Heart left ventricle (tissue), 16 donors: Measurements from ENCODE around the gene NFAT5. TPM values are rescaled to one million over a fixed set of nuclear protein-coding genes. Genes with fewer than 3 reads are reported as not detected.
"Not testable (repeated sequence)": the region's sequence is repeated elsewhere in the genome, so short reads cannot be mapped to it uniquely, and the experiment has no call there.

Source experiments
- ATAC-seq, 4 donors: fragments of 200-7000 bp; cut with Tn5 transposase; one replicate each; pipeline ENCODE4 v1.9.1; 2020 to 2022; ENCODE audit warnings: moderate library complexity in 4 of 4, mild to moderate bottlenecking in 3 of 4, moderate number of reproducible peaks in 1 of 4
- DNase-seq, 5 donors: peaks; one replicate each; pipeline ENCODE4 v3.0.0-alpha.2; 2020
- H3K27ac ChIP-seq, 12 donors: fragments of 200-600 bp; sonication (generic) in 4 of 12; one replicate each; pipeline versions ENCODE4 v1.5.0 to v1.8.0; 2016 to 2022; ENCODE audit warnings: mild to moderate bottlenecking in 2 of 12
- H3K27me3 ChIP-seq, 9 donors: fragments of 200-600 bp; sonication (generic) in 2 of 9; one replicate each; pipeline versions ENCODE4 v1.5.1 to v1.8.0; 2016 to 2022; ENCODE audit warnings: mild to moderate bottlenecking in 3 of 9
- H3K36me3 ChIP-seq, 9 donors: fragments of 200-600 bp; sonication (generic) in 2 of 9; one replicate each; pipeline versions ENCODE4 v1.5.0 to v1.8.0; 2018 to 2022; ENCODE audit warnings: mild to moderate bottlenecking in 2 of 9
- H3K4me1 ChIP-seq, 12 donors: fragments of 200-600 bp; sonication (generic) in 4 of 12; one replicate each; pipeline versions ENCODE4 v1.5.0 to v1.8.0; 2016 to 2022; ENCODE audit warnings: mild to moderate bottlenecking in 3 of 12
- H3K4me3 ChIP-seq, 12 donors: fragments of 200-600 bp; sonication (generic) in 4 of 12; one replicate each; pipeline versions ENCODE4 v1.5.0 to v1.8.0; 2017 to 2022; ENCODE audit warnings: mild to moderate bottlenecking in 9 of 12, moderate library complexity in 4 of 12
- H3K9me3 ChIP-seq, 12 donors: fragments of 200-600 bp; sonication (generic) in 4 of 12; one replicate each; pipeline versions ENCODE4 v1.5.0 to v1.8.0; 2016 to 2022; ENCODE audit warnings: mild to moderate bottlenecking in 1 of 12
- POLR2A ChIP-seq, 2 donors: fragments of 450-650 bp; IDR thresholded peaks; one replicate each; pipeline ENCODE4 v1.6.1; 2017; ENCODE audit warnings: antibody characterized with exemption in 2 of 2, mild to moderate bottlenecking in 2 of 2, moderate library complexity in 2 of 2
- WGBS, 4 donors: extraction: QIAGEN DNeasy Blood & Tissue Kit in 2 of 4; methylation state at CpG; one replicate each; pipeline versions ENCODE4 v1.1.5 to v1.1.7; 2013 to 2018; 5-methylcytosine and 5-hydroxymethylcytosine counted together
- intact Hi-C, 10 donors: fragments of 100-400 bp; cut with DNase I; formaldehyde crosslinking; loops; one replicate each; pipeline versions ENCODE4 v1.11.1 to v1.14.2; 2022
- polyA plus RNA-seq, 2 donors: library from polyadenylated mRNA; stranded (reverse); fragments of 200-250 nt; gene quantifications; one replicate each; pipeline ENCODE4 v1.2.3, GENCODE V29; 2013
- total RNA-seq, 9 donors: library from RNA; depleted of rRNA in 2 of 9; stranded (reverse); fragments of >200 nt in 2 of 9; fragmentation: NEBNext Ultra II Directional in 3 of 9; extraction: Animal tissue kit (Norgen Biotek cat#: 25700) in 3 of 9; gene quantifications; one replicate each; pipeline versions ENCODE4 v1.1.0 to v1.2.4, GENCODE V29; 2016 to 2023
- TF ChIP-seq, protein P1 (sequence below), 12 donors: fragments of 200-600 bp; sonication (generic) in 4 of 12; IDR thresholded peaks; one replicate each; pipeline versions ENCODE4 v1.5.0 to v1.8.0; 2018 to 2022; ENCODE audit warnings: antibody characterized with exemption in 12 of 12, mild to moderate bottlenecking in 5 of 12
- donor health status: ischemic (EF 13 %, LVEDD 7.1; RV severe dilation, severe dysfunction).
- donor health status: healthy with polysubstance abuse.
- donor health status: DM: no; HTN: yes; CAD: no.
- donor health status: DM: no; HTN: no; CAD: no.
- donor health status: ischemic (EF 25% LVEDD 6.9; RV normal size, moderate dysfunction).
- donor health status: ischemic (EF 25% LVEDD 5.7; RV mildly dilated, moderate dysfunction).
- donor health status: healthy.
- donor health status: DM: yes; HTN: yes; CAD: no.
- donor health status: ischemic (EF 35%, LVEDD 5.7; RV mildly dilated, moderate dysfunction).
- donor health status: nonischemic (EF 11% LVEDD 7.7; RV severe dilation, severe dysfunction).
- donor health status: DM: yes; HTN: yes; CAD: no.
- donor health status: PGD.
- donor health status: ischemic (EF 29% LVEDD 5.4; RV normal size, mild dysfunction).
- donor health status: nonischemic (EF 23%, LVEDD 6.1; RV moderate dilation, normal function).

Gene NFAT5
- total and polyA plus RNA-seq, 11 donors: 4.9 to 30.5 (median 20.6) TPM

DNA sequence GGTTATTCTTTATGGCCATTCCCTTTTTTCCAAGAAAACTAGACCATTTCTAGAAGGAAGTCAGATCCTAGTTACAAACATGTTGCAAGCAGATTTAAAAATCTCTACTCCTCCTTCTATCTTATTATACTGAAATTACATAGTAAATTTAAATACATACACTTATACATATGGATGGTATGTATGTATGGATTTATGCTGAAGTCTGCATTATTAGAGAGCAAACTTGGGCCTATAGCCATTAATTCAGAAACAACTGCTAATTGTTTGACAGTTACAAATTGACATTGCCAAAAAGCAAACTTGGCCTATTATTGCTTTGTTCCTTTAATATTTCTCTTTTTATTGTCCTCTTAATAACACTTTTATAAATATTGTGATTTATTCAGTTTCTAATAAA, 67.1 kb downstream of the NFAT5 start:
- intact Hi-C loops: loop anchor here in 1 of 10 donors (10.0 kb wide), 1 partner anchor 238 kb away; no protein-coding TSS in a partner anchor
- DNase-seq (no peak), ATAC-seq (no peak)
- peaks cover 0 to 11% (median 7%) of the 10 kb centered on the region in 12 donors for H3K9me3 ChIP-seq
- H3K27me3 ChIP-seq: no peaks in the 10 kb centered on the region
- H3K4me3 ChIP-seq: no peak overlapping the region
- no peak overlapping the region for H3K27ac ChIP-seq
- H3K4me1 ChIP-seq: no peaks in the 10 kb centered on the region
- TF ChIP-seq, protein P1, sequence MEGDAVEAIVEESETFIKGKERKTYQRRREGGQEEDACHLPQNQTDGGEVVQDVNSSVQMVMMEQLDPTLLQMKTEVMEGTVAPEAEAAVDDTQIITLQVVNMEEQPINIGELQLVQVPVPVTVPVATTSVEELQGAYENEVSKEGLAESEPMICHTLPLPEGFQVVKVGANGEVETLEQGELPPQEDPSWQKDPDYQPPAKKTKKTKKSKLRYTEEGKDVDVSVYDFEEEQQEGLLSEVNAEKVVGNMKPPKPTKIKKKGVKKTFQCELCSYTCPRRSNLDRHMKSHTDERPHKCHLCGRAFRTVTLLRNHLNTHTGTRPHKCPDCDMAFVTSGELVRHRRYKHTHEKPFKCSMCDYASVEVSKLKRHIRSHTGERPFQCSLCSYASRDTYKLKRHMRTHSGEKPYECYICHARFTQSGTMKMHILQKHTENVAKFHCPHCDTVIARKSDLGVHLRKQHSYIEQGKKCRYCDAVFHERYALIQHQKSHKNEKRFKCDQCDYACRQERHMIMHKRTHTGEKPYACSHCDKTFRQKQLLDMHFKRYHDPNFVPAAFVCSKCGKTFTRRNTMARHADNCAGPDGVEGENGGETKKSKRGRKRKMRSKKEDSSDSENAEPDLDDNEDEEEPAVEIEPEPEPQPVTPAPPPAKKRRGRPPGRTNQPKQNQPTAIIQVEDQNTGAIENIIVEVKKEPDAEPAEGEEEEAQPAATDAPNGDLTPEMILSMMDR (IDR thresholded peaks at IDR 0.05): no peak
- no peak for TF ChIP-seq POLR2A (IDR thresholded peaks at IDR 0.05)
- H3K36me3 ChIP-seq: peaks cover 0 to 55% (median 32%) of the 10 kb centered on the region in 9 donors

DNA sequence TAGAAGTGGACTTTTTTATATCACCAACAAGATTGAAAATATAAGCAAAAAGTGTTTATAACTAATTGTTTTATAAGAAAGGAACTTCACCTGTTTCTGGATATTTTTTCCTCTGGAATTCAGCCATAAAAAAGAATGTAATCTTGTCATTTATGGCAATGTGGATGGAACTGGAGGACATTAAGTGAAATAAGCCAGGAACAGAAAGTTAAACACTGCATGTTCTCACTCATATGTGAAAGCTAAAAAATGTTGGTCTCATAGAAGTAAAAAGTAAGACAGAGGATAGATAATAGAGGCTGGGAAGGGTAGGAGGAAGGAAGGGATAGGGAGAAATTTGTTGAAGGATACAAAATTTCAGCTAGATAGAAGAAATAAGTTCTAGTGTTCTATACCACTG, 67.6 kb downstream of the NFAT5 start:
- no peak overlapping the region for H3K4me3 ChIP-seq
- intact Hi-C loops: loop anchor here in 1 of 10 donors (10.0 kb wide), 1 partner anchor 239 kb away; no protein-coding TSS in a partner anchor
- DNase-seq: no peak
- no peak for ATAC-seq
- H3K27ac ChIP-seq: no peak overlapping the region
- H3K27me3 ChIP-seq: no peaks in the 10 kb centered on the region
- TF ChIP-seq, protein P1 (IDR thresholded peaks at IDR 0.05): no peak
- no peak for TF ChIP-seq POLR2A (IDR thresholded peaks at IDR 0.05)
- peaks cover 0 to 55% (median 32%) of the 10 kb centered on the region in 9 donors for H3K36me3 ChIP-seq
- H3K4me1 ChIP-seq: no peaks in the 10 kb centered on the region
- peaks cover 0 to 11% (median 7%) of the 10 kb centered on the region in 12 donors for H3K9me3 ChIP-seq

DNA sequence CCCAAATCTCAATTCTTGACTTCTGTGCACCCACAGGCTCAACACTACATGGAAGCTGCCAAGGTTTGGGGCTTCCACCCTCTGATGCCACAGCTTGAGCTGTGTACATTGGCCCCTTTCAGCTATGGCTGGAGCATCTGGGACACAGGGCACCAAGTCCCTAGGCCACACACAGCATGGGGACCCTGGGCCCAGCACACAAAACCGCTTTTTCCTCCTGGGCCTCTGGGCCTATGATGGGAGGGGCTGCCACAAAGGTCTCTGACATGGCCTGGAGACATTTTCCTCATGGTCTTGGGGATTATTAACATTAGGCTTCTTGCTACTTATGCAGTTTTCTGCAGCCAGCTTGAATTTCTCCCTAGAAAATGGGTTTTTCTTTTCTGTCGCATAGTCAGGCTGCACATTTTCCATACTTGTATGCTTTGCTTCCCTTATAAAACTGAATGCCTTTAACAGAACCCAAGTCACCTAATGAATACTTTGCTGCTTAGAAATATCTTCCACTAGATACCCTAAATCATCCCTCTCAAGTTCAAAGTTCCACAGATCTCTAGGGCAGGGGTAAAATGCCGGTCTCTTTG, 70.9 kb downstream of the NFAT5 start:
- not testable (repeated sequence) for H3K4me1 ChIP-seq, H3K27ac ChIP-seq, H3K4me3 ChIP-seq, DNase-seq, H3K27me3 ChIP-seq, ATAC-seq
- WGBS, 4 donors: 96 to 100% (median 99%) methylated on average over 3 of the region's 3 CpGs
- peaks cover 0 to 11% (median 7%) of the 10 kb centered on the region in 12 donors for H3K9me3 ChIP-seq
- intact Hi-C loops: loop anchor here in 1 of 10 donors (10.0 kb wide), 1 partner anchor 242 kb away; no protein-coding TSS in a partner anchor
- H3K36me3 ChIP-seq: peaks cover 0 to 38% (median 22%) of the 10 kb centered on the region in 9 donors

DNA sequence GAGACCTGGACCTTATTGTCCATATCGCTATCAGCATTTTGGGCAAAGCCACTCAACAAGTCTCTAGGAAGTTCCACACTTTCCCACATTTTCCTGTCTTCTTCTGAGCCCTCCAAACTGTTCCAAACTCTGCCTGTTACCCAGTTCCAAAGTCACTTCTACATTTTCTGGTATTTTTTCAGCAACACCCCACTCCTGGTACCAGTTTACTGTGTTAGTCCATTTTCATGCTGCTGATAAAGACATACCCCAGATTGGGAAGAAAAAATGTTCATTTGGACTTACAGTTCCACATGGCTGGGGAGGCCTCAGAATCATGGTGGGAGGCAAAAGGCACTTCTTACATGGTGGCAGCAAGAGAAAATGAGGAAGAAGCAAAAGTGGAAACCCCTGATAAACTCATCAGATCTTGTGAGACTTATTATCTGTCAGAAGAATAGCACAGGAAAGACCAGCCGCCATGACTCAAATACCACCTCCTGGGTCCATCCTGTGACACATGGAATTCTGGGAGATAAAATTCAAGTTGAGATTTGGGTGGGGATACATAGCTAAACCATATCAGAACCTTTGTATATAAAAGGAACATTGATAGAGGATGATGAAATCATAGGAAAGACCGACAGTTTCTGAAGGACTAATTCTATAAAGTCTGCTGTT, 71.6 kb downstream of the NFAT5 start:
- H3K27me3 ChIP-seq, H3K4me3 ChIP-seq, ATAC-seq, H3K4me1 ChIP-seq, DNase-seq, H3K27ac ChIP-seq: not testable (repeated sequence)
- Histone ChIP-seq H3K9me3 (peaks cover 0 to 11% (median 7%) of the 10 kb centered on the region in 12 donors), H3K36me3 (peaks cover 0 to 33% (median 21%) of the 10 kb centered on the region in 9 donors)
- WGBS, 4 donors: 97 to 99% (median 98%) methylated on average over 3 of the region's 3 CpGs
- intact Hi-C loops: loop anchor here in 1 of 10 donors (10.0 kb wide), 1 partner anchor 243 kb away; no protein-coding TSS in a partner anchor

DNA sequence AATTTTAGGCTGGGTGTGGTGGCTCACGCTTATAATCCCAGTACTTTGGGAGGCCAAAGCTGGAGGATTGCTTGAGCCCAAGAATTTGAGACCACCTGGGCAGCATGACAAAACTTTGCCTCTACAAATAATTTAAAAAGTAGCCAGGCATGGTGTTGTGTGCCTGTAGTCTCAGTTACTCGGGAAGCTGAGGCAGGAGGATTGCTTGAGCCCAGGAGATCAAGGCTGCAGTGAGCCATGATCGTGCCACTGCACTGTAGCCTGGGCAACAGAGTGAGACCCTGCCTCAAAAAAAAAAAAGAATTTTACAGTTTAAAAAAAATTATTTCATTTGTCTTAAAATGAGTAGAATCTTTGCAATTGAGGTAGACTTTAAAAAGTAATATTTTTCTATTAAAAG, 78.2 kb downstream of the NFAT5 start:
- H3K4me1 ChIP-seq: peaks cover 0 to 11% (median 0%) of the 10 kb centered on the region in 12 donors
- H3K27me3 ChIP-seq, H3K27ac ChIP-seq, ATAC-seq, H3K4me3 ChIP-seq, H3K9me3 ChIP-seq, DNase-seq: not testable (repeated sequence)
- H3K36me3 ChIP-seq: peaks cover 0 to 26% (median 22%) of the 10 kb centered on the region in 9 donors
- WGBS, 4 donors: 94 to 100% (median 98%) methylated on average over 3 of the region's 3 CpGs
- intact Hi-C loops: loop anchor here in 3 of 10 donors (10.0 kb wide), 1 partner anchor 249 kb away; no protein-coding TSS in a partner anchor
